GM23338 (cell line): ENCODE data around the gene TPT1.
"Not testable (repeated sequence)": the region's sequence is repeated elsewhere in the genome, so short reads cannot be mapped to it uniquely, and the experiment has no call there.

Source experiments
- EZH2 ChIP-seq: fragments of 200-600 bp; sonication (generic); IDR thresholded peaks from one replicate; pipeline ENCODE4 v1.8.0; 2017; ENCODE audit warnings: antibody characterized with exemption, mild to moderate bottlenecking, low read depth; ENCODE audit not compliant: unreplicated experiment
- POLR2AphosphoS5 ChIP-seq: IDR thresholded peaks from 2 replicates; pipeline ENCODE4 v1.6.1; 2016; ENCODE audit warnings: antibody characterized with exemption, low read depth
- TF ChIP-seq, protein P1 (sequence below), 2 experiments: fragments of 200-600 bp in 1 of 2; sonication (generic) in 1 of 2; conservative IDR thresholded peaks; 2 replicates each; pipeline versions ENCODE4 v1.5.1 to v1.6.1; 2016 to 2017; ENCODE audit warnings: antibody characterized with exemption in 2 of 2, low read depth in 2 of 2, mild to moderate bottlenecking in 2 of 2, moderate library complexity in 1 of 2

DNA sequence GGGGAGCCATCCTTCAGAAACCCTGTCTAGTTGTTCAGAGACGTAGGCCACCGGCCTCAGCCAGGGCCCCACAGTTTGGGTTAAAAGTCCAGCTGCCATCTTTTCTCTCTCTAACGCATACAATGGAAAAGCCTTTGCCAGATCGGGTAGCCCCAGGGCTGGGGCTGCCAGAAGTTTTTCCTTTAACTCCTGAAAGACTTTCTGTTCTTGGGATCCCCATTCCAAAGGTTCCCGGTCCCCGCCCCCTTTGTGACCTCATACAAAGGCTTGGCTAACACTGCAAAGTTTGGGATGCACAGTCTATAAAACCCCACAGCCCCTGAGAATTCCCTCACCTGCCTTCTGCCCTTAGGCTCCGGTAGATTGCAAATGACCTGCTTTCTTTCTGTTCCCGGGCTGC lies 41.8 kb upstream of the TPT1 start:
- TF ChIP-seq, protein P1, sequence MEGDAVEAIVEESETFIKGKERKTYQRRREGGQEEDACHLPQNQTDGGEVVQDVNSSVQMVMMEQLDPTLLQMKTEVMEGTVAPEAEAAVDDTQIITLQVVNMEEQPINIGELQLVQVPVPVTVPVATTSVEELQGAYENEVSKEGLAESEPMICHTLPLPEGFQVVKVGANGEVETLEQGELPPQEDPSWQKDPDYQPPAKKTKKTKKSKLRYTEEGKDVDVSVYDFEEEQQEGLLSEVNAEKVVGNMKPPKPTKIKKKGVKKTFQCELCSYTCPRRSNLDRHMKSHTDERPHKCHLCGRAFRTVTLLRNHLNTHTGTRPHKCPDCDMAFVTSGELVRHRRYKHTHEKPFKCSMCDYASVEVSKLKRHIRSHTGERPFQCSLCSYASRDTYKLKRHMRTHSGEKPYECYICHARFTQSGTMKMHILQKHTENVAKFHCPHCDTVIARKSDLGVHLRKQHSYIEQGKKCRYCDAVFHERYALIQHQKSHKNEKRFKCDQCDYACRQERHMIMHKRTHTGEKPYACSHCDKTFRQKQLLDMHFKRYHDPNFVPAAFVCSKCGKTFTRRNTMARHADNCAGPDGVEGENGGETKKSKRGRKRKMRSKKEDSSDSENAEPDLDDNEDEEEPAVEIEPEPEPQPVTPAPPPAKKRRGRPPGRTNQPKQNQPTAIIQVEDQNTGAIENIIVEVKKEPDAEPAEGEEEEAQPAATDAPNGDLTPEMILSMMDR (conservative IDR thresholded peaks at IDR 0.05; ENCODE audit: low read depth in 2 of 2): not testable (repeated sequence)
- not testable (repeated sequence) for TF ChIP-seq POLR2AphosphoS5, EZH2
